Kasumi-1 (cell line): ENCODE results near the gene PGAP6.

ENCODE experiments used
- DNase-seq, 2 experiments: peaks; one replicate each; lab custom pipeline; 2025; lab: John Stamatoyannopoulos, UW

Gene PGAP6

DNA sequence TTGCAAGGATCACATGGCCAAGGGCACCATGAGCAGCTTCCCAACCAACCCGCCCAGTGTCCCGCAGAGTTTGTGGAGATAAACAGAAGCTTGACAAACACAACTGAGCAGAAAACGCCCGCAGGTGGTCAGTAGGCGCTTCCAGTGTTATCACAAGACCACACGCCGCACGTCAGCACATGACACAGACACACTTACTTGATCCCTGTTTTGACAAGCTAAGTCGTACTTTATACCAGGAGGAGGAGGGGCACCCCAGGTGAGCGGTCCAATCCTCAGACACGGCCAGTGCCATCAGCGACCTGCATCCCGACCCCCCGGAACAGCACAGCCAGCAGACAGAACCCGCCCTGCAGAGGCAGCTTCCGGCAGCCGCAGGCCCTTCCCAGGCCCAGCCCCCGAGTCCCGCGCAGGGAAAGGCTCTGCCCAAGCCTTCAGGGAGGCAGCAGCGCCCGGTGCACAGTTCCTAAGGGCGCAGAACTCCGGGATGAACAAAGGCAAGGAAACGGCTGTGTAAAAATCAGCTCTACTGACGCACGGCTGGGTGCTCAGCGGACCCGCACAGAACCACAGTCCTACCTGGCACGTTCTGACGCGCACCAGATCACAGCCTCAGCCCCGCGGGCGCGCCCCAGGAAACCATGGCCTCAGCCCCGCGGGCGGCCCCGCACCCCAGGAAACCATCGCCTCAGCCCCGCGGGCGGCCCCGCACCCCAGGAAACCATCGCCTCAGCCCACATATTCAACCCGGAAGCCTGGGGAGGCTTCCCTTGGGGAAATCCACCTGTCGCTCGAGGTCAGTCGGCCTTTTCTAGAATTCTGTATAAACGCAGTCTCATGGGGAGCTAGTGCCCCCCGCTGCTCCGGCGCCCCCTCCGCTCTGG, 57.1 kb downstream of the PGAP6 start:
- DNase-seq: no peak

DNA sequence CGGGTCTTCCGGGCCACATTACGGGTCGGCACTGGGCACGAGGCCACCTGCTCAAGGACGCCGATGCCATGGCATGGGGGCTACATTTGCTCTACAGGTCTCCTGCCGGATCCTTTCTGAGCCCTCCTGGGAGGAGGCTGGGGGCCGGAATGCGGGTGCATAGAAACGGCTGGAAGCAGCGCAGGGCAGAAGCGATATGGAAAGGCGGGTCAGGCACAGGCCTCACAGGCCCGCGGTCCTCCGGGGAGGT, 57.7 kb downstream of the PGAP6 start:
- no peak for DNase-seq

DNA sequence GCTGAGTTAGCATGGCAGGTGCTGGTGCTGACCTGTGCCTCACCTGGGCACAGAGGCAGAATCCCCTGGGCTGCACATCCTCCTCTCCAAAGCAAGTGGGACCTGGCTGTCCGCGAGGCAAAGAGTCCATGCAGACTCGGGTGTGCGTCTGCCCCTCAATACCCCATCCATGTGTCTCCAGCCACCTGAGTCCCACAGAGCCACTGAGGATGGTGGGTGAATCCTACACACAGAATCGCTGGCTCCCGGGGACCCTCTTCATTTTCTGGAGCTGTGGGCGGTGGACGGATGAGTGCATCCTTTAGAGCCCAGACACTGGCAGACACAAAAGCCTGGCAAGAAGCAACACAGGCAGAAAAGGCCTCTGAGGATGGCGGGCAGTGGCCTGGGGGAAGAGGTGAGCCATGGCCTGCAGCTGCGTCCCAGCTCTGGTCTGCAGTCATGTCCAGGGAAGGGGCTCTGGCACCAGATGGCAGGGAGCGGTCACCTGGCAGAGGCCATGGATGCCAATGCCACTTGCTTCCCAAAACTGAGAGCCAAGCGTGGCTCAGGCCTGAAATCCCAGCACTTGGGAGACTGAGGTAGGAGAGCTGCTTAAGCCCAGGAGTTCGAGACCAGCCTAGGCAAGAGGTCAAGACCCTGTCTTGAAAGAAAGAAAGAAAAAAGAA, 59.2 kb downstream of the PGAP6 start:
- DNase-seq: no peak

DNA sequence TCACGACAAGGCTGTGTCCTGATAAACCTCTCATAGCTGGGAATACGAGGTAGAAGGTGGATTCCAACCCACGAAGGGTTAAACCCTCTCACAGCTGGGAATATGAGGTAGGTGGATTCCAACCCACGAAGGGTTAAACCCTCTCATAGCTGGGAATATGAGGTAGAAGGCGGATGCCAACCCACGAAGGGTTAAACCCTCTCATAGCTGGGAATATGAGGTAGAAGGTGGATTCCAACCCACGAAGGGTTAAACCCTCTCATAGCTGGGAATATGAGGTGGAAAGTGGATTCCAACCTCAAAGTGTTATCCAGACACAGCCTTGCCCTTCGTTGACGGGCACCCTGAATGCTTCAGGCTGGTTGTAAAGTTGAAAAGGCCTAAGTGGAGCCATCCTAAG, 60.2 kb downstream of the PGAP6 start:
- no peak for DNase-seq
